Measurements from ENCODE around the gene DPAGT1.
"Not testable (repeated sequence)": the region's sequence is repeated elsewhere in the genome, so short reads cannot be mapped to it uniquely, and the experiment has no call there.

DPAGT1 gene

DNA sequence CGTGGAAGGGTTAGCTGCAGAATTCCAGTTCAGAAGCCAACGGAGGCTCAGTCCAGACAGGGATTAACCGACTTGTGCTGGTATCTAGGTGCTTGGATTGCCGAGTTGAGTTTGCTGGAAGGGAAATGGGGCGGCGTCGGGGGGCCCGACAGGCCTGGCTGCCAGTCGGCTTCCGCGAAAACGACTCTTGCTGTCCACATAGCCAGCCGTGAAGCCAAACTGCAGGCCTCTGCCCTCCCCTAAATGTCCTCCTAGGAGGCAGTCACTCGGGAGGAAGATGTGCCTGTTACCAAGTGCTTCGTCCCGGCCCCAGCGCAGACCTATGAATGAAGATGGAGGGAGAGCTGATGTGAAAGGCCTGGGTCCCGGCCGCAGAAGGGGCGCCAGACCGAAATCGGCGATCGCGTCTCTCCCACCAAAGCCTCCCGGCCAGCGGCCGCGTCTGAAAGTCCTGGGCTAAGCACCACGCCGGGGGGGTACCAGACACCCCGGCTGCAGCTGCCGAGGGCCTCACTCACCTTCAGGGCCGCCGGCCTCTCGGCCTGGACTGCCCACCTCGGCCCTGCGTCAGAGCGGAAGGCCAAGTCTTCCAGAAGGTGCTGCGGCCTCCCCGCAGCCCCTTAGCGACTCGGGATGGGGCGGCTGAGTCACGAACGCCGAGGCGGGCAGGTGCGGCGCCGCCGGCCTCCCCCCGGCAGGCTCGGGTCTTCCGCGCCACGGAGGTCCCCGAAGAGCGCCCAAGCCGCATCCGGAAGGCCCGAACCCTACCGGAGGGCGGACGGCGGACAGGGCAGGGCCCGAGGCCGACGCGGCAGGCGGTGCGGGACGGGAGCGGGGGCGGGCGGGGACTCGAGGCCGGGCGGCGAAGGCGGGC is 7.5 kb downstream of the DPAGT1 start:
- DNase-seq (ENCODE audit: low read depth in 2 of 2) = no peak

DNA sequence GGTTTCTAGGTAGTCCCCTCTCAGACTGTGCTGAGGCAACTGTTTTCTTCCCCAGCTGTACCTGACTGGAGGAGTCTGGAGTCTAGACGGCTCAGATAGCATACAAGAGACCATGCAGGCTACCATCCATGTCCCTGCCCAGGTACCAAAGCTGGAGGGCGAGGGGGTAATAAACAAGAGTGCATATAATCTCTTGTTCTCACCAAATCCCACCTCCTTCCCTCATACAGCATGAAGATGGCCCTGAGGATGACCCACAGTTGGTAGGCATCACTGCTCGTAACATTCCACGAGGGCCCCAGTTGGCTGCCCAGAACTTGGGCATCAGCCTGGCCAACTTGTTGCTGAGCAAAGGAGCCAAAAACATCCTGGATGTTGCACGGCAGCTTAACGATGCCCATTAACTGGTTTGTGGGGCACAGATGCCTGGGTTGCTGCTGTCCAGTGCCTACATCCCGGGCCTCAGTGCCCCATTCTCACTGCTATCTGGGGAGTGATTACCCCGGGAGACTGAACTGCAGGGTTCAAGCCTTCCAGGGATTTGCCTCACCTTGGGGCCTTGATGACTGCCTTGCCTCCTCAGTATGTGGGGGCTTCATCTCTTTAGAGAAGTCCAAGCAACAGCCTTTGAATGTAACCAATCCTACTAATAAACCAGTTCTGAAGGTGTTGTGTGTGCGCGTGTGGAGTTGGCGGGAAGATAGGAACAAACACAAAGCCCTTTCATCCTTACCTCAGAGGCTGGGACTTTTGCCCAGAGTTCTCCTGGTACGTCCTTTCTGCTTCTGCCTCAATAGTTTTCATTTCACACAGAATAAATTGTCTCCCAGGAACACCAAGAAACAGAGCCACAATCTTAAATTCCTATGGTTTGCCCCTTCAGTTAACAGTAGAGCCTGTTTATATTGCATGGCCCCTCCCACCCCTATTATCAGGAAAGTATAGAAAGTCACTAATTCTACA is 8.5 kb downstream of the DPAGT1 start:
- DNase-seq (ENCODE audit: low read depth in 2 of 2) = no peak

DNA sequence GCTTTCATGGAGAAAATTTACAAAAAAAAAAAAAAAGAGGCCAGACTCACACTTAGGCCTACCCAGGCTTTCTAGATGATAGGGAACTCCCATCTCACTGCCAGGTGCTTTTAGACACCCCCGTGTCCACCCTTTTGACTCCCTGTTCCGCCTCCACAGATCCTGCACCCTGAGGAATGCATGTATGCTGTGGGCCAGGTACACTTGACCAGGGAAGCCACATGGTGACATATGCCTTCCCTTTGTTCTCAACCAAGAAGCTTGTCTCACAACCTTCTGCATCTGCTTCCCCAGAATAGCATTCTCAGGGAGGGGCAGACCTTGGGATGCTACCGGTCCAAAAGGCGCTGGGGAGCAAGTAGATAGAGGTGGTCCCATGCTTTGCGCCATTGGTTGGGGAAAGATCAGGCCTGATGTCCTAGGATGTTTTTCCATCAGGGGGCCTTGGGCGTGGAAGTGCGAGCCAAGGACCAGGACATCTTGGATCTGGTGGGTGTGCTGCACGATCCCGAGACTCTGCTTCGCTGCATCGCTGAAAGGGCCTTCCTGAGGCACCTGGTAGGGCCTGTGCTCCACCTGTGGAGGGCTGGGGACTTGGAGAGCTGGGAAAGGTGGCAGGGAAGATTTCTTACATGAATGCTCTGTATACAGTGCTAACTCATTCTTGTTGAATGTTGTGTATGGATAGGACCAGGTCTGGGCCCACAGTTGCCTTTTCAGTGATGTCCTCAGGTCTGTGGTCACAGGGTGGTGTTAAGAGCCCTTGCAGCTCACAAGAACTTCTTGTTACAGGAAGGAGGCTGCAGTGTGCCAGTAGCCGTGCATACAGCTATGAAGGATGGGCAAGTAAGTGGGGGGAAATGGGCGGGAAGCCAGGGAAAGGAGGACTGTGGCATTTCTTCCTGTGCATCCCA is 9.4 kb downstream of the DPAGT1 start:
- DNase-seq (ENCODE audit: low read depth in 2 of 2) = no peak

DNA sequence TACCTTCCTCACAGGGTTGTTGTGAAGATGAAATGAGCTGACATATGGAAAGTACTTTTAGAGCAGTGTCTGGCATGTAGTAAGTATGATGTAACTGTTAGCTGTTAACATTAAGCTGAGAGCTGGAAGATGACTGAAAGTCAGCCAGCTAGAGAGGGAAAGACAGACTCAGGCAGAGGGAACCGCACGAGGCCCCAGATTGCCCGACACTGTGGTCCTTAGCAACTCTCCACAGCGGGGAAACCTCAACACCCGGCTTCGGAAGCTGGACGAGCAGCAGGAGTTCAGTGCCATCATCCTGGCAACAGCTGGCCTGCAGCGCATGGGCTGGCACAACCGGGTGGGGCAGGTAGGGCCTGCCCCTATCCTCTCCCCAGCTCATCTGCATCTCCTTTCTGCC is 10.5 kb downstream of the DPAGT1 start:
- no peak for DNase-seq (ENCODE audit: low read depth in 2 of 2)

DNA sequence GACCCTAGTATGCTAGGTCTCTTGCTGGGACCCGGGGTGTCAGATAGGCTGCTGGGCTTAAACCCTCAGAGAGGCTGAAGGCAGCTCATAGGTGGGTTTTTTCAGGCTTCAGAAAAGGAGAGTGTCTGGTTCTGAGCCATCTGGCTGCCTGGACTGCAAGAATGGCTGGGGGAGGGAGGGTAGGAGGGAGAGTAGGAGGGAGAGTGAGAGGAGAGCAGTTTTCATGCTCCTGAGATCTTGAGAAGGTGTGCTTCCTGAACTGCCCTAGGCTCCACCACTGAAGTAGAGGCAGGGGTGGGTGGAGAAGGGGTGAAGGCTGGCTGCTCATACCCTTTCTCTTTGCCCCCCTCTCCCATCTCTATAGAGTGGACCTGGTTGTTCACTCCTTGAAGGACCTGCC is 12.3 kb downstream of the DPAGT1 start:
- DNase-seq (ENCODE audit: low read depth in 2 of 2) = no peak

DNA sequence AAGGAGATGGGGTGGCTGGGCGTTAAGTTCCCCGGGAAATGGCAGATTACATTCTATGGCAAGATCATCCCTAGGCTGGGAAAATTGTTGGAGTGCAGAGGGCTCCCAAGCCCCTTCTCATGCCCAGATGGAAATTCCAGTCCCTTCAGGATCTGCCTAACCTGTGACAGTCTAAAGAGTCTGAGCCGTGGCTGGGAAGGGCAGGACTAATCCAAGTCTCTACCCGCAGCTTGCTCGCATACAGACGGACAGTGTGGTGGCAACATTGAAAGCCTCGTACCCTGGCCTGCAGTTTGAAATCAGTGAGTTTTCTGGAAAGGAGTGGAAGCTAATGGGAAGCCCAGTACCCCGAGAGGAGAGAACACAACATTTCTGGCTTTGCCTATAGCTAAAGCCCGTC is 13.2 kb downstream of the DPAGT1 start:
- DNase-seq (ENCODE audit: low read depth in 2 of 2) = no peak

DNA sequence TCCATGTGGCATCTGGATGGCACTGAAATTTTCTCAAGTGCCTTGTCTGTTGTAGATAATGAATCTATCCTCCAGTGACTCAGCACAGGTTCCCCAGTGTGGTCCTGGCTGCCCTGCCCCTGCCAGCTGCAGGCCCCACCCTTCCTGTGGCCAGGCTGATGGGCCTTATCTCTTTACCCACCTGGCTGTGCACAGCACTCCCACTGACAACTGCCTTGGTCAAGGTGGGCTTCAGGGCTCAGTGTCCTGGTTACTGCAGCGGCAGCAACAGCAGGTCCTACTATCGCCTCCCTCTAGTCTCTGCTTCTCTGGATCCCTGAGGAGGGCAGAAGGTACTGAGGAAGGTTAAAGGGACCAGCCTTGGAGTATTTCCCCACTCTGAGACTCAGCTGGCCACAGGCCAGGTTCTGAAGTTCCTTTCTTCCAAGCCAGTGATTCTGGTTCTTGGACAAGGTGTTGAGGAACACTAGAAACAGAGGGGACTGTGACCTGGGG is 13.9 kb downstream of the DPAGT1 start:
- DNase-seq (ENCODE audit: low read depth in 2 of 2) = no peak

DNA sequence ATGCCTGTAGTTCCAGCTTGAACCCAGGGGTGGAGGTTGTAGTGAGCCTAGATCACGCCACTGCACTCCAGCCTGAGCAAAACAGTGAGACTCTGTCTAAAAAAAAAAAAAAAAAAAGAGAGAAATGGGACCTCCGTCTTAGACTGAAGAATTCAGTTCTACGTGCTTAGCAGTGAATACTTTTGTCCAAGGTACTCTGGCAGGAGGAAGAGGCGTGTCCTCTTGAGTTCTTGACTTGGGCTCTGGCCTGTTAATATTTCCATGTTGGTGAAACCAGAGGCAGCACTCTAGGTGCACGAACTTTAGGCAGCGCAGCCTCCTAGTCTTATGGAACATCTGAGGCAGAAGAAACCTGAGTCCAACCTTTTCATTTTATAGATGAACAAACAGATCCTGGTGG is 14.5 kb downstream of the DPAGT1 start:
- DNase-seq (ENCODE audit: low read depth in 2 of 2) = no peak

DNA sequence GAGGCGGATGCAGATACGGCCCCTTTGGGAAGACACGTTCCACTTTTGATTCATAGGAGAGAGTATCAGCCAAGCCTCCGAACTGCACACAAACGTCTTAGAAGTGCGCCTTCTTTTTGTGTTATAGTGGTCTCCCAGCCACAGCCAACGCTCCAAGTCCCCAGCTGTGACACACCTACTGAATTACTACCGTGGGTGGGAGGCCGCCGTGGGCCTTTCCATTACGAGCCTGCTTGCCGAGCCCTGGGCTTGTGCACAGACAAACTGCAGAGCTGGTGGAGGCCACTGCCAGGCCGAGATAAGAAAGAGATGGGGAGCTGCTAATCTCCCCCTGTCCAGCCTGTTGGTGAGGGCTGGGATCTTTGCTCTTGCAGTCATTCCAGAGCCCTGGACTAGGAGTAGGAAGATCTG is 16.2 kb downstream of the DPAGT1 start:
- no peak for DNase-seq (ENCODE audit: low read depth in 2 of 2)

DNA sequence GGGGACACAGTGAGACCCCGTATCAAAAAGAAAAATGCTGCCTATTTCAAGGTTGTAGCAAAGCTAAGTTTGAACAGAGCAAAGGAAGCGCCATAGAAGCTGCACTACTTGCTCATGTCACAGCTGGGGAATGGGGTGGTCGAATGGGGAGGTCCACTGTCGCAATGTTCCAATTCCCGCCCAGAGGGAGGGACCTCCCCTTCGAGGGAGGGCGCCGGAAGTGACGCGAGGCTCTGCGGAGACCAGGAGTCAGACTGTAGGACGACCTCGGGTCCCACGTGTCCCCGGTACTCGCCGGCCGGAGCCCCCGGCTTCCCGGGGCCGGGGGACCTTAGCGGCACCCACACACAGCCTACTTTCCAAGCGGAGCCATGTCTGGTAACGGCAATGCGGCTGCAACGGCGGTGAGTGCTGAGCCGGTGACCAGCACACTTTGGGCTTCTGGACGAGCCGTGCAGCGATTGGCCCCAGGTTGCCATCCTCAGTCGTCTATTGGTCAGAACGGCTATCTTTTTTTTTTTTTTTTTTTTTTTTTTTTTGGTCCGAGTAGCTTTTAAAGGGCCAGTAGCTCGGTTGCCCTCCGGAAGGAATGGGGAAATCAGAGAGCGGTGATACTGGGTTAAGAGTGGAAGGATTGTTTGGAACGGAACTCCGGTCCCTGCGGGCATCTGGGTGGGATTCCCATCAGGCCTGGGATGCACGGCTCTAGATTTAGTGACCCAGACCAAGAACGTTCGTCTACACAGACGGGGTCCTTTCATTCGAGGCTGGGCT is 16.8 kb downstream of the DPAGT1 start, which contains the start of gene HMBS:
Gene HMBS, plus strand, starts transcription at position 219 of the 774 bp plus-strand sequence. Its CDS starts 153 bp downstream, at position 372.
- DNase-seq (ENCODE audit: low read depth in 2 of 2) = peak; percentile 81 to 86

DNA sequence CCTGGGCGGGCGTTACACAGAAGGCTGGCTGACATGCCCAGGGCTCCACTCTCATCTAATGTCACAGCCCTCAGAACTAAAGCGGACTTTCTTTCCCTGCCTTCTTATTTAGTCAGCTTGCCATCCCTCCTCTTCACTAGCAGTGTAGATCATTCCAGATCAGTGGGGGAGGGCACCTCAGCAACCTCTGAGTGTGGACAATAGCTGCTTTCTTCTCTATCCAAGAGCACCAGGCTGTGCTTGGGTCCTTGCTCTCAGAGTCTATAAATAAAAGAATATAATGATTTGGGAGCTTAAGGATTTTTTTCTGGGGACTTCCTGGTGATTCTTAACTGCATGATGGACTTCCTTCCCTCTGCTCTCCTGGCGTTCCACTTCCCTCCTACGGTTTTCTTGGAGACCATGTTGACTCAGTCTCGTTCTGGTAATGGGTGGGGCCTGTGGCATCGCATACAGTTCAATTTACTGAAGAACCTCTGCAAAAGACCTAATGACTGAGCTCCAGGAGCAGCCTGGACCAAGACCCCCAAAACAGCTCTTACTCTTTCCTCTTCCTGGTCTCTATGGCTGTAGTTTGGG is 19.9 kb downstream of the DPAGT1 start:
- DNase-seq (ENCODE audit: low read depth in 2 of 2) = no peak

DNA sequence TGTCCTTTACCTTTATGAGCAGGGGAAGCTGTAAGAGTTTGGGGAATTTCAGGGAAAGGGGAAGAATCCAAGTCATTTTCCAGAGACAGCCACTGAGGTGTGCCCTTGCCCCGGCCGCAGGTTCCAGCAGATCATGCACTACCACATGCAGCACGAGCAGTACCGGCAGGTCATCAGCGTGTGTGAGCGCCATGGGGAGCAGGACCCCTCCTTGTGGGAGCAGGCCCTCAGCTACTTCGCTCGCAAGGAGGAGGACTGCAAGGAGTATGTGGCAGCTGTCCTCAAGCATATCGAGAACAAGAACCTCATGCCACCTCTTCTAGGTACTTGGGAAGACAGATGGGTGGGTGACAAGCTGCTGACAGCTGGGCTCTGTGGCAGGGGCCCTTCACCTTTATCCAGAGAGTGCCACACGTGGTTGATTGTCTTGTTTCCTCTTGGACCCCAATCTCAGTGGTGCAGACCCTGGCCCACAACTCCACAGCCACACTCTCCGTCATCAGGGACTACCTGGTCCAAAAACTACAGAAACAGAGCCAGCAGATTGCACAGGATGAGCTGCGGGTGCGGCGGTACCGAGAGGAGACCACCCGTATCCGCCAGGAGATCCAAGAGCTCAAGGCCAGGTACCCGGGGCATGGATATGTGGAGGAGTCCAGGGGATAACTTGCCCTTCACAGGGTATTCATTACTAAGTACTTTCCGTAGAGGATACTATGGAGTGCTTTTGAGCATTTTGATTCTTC is 22.8 kb downstream of the DPAGT1 start:
- no peak for DNase-seq (ENCODE audit: low read depth in 2 of 2)

DNA sequence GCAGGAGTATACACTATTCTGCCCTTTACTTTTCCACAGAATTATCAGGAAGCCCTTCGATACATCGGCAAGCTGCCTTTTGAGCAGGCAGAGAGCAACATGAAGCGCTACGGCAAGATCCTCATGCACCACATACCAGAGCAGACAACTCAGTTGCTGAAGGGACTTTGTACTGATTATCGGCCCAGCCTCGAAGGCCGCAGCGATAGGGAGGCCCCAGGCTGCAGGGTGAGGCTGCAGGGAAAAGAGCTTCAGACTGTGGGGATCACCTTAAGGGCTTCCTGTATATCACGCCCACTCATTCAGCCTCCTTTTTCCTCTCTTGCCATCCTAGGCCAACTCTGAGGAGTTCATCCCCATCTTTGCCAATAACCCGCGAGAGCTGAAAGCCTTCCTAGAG is 23.8 kb downstream of the DPAGT1 start:
- no peak for DNase-seq (ENCODE audit: low read depth in 2 of 2)

DNA sequence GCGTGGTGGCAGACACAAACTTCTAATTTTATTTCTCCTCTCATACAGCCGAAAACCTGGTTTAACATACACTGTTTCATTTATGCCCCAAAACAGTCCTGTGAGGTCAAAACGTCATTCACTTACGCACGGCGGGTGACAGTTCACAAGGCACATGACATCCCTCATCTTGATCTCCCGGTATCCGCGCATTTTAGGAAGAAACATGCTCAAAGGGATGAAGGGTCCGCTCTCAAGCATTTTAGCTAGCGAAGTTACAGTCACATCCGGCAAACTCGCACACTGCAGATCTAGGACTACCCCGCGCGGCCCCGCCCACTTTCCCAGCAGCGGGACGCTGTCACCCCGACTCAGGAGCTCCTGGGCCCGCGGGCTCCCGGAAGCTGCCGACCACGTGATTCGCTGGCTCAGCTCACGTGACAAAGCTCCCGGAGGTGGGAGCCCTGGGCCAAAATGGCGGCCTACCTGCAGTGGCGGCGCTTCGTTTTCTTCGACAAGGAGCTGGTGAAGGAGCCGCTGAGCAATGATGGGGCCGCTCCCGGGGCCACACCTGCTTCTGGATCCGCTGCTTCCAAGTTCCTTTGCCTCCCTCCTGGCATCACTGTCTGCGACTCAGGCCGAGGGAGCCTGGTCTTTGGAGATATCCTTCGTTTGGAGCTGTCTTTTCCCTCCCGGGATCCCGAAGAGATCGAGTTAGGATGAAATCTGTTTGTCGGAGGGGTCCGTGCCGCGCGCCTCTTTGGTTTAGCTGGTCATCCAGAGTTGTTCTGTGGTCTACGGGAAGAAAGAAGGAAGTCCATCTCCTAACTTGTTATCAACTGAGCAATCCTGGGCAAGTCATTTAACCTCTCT is 34.1 kb downstream of the DPAGT1 start, which contains the start of gene VPS11:
Gene VPS11, plus strand, starts transcription at position 448 of the 852 bp plus-strand sequence. Its CDS starts 6 bp downstream, at position 454.
- DNase-seq (ENCODE audit: low read depth in 2 of 2) = peak; percentile 88 to 89

DNA sequence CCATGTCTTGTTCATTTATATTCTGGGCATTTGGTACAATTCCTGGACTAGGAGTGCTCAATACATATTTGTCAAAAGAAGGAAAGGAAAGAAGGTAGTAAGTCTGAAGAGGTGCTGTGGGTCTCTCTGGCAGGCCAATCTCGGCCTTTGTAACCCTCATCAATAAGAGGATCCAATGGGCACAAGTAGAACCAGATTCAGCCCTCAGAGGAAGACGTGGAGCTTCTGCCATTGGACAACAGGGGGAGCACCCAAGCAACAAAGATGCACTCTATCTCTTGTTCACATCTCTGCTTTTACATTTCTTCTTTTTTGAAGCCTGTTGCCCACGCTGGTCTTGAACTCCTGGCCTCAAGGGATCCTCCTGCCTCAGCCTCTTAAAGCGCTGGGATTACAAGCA is 36.3 kb downstream of the DPAGT1 start:
- DNase-seq (ENCODE audit: low read depth in 2 of 2) = no peak

DNA sequence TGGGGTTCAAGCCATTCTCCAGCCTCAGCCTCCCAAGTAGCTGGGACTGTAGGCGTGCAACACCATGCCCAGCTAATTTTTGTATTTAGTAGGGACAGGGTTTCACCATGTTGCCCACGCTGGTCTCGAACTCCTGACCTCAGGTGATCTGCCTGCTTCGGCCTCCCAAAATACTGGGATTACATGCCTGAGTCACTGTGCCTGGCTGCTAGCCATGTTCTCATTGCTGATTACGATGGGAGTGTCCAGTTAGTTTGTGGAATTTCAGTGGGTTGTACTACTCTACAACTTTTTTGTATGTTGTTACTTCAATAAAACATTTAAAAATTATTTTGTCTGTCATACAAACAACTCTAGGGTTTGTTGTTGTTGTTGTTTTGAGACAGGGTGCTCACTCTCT is 38.9 kb downstream of the DPAGT1 start:
- DNase-seq (ENCODE audit: low read depth in 2 of 2) = no peak

DNA sequence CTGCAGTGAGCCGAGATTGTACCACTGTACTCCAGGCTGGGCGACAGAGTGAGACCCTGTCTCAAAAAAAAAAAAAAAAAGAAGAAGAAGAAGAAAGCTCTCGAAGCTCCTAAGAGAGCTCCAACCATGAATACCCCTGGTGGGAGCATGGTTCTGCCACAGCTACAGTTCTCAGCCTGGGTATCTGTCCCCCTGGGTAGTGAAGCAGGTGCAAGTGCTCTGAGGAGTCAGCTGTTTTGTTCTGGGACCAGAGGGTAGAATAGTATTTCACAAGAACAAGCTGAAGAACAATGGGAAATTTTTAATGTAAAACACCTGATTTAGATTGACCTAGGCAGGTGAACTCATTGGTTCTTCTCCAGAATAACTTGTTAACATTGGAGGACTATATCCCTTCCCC is 40.4 kb downstream of the DPAGT1 start:
- no peak for DNase-seq (ENCODE audit: low read depth in 2 of 2)

DNA sequence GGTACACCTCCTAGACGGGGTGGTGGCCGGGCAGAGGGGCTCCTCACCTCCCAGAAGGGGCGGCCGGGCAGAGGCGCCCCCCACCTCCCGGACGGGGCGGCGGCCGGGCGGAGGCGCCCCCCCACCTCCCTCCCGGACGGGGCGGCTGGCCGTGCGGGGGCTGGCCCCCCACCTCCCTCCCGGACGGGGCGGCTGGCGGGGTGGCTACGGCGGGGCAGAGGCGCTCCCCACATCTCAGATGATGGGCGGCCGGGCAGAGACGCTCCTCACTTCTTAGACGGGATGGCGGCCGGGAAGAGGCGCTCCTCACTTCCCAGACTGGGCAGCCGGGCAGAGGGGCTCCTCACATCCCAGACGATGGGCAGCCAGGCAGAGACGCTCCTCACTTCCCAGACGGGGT is 42.5 kb downstream of the DPAGT1 start:
- not testable (repeated sequence) for DNase-seq (ENCODE audit: low read depth in 2 of 2)
